Mucosa of descending colon (tissue), 3 donors: ENCODE measurements around the gene ZNF784. TPM values are rescaled to one million over a fixed set of nuclear protein-coding genes. Genes with fewer than 3 reads are reported as not detected.

Experiments used
- ATAC-seq: fragments of 200-7000 bp; cut with Tn5 transposase; one replicate; pipeline ENCODE4 v1.9.1; 2020; ENCODE audit warnings: mild to moderate bottlenecking, moderate library complexity
- DNase-seq, 3 donors: peaks; one replicate each; pipeline ENCODE4 v3.0.0-alpha.2; 2020
- H3K36me3 ChIP-seq: fragments of 200-600 bp; one replicate; pipeline ENCODE4 v1.8.0; 2021; ENCODE audit warnings: low read depth, mild to moderate bottlenecking
- H3K4me1 ChIP-seq: fragments of 200-600 bp; one replicate; pipeline ENCODE4 v1.8.0; 2021; ENCODE audit warnings: low read depth, mild to moderate bottlenecking
- H3K4me3 ChIP-seq: fragments of 200-600 bp; one replicate; pipeline ENCODE4 v1.8.0; 2021; ENCODE audit warnings: mild to moderate bottlenecking
- H3K9me3 ChIP-seq: fragments of 200-600 bp; one replicate; pipeline ENCODE4 v1.8.0; 2021; ENCODE audit warnings: mild to moderate bottlenecking
- CTCF ChIP-seq: fragments of 200-600 bp; IDR thresholded peaks from one replicate; pipeline ENCODE4 v1.8.0; 2022; ENCODE audit warnings: antibody characterized with exemption, mild to moderate bottlenecking
- intact Hi-C, 2 donors: fragments of 100-400 bp; cut with DNase I in 1 of 2; cut with micrococcal nuclease in 1 of 2; formaldehyde crosslinking; loops; one replicate each; pipeline versions ENCODE4 v1.11.0 to v1.11.1; 2022; cut with DNase I, micrococcal nuclease
- total RNA-seq, 3 donors: library from RNA; stranded (reverse); fragmentation: NEBNext Ultra II Directional in 2 of 3; extraction: Animal tissue kit (Norgen Biotek cat#: 25700) in 2 of 3; gene quantifications; one replicate each; pipeline versions ENCODE4 v1.2.1 to v1.2.4, GENCODE V29; 2021 to 2023
- donor health status: DM: no; HTN: no; CAD: no; lungs with moderate emphysema.
- donor health status: DM: no; HTN: no; CAD: no.
- donor health status: DM: no; HTN: yes; CAD: no.

The ZNF784 gene
- total RNA-seq, 3 donors from 2014 or later: 8.7 to 13.8 (median 10.1) TPM

GRCh38 chr19:55623561-55623960 lies 805 bp downstream of the ZNF784 start:
- ATAC-seq (no peak), DNase-seq (no peak)
- intact Hi-C loops: no loop called here
- H3K36me3 ChIP-seq: no peaks in the 10 kb centered on the region
- peaks cover 4% of the 10 kb centered on the region for H3K4me1 ChIP-seq
- no peaks in the 10 kb centered on the region for H3K9me3 ChIP-seq
- no peak for TF ChIP-seq CTCF
- H3K4me3 ChIP-seq: no peak overlapping the region

GRCh38 chr19:55623130-55623529 lies 1.2 kb downstream of the ZNF784 start:
- peaks cover 4% of the 10 kb centered on the region for H3K4me1 ChIP-seq
- no peaks in the 10 kb centered on the region for H3K9me3 ChIP-seq
- ATAC-seq (no peak), DNase-seq (no peak)
- no peak overlapping the region for H3K4me3 ChIP-seq
- intact Hi-C loops: no loop called here
- no peak for TF ChIP-seq CTCF
- H3K36me3 ChIP-seq: no peaks in the 10 kb centered on the region

GRCh38 chr19:55622242-55622969 lies 2.0 kb downstream of the ZNF784 start:
- intact Hi-C loops: no loop called here
- Histone ChIP-seq H3K4me3 (no peak overlapping the region), H3K36me3 (no peaks in the 10 kb centered on the region), H3K4me1 (peaks cover 4% of the 10 kb centered on the region), H3K9me3 (no peaks in the 10 kb centered on the region)
- DNase-seq (no peak), ATAC-seq (no peak)
- no peak for TF ChIP-seq CTCF

GRCh38 chr19:55621673-55622231 lies 2.6 kb downstream of the ZNF784 start:
- Histone ChIP-seq H3K4me1 (peaks cover 4% of the 10 kb centered on the region), H3K9me3 (no peaks in the 10 kb centered on the region), H3K36me3 (no peaks in the 10 kb centered on the region), H3K4me3 (no peak overlapping the region)
- no peak for TF ChIP-seq CTCF
- ATAC-seq (no peak), DNase-seq (peak in 1 of 3 donors; percentile 62)
- intact Hi-C loops: no loop called here

GRCh38 chr19:55621205-55621672 lies 3.1 kb downstream of the ZNF784 start:
- DNase-seq: no peak
- Histone ChIP-seq H3K4me3 (no peak overlapping the region), H3K36me3 (no peaks in the 10 kb centered on the region), H3K9me3 (no peaks in the 10 kb centered on the region), H3K4me1 (peaks cover 4% of the 10 kb centered on the region)
- no peak for ATAC-seq
- TF ChIP-seq CTCF: no peak
- intact Hi-C loops: no loop called here
